Right forelimb (tissue), 1 donor: ENCODE data around the gene WNT10A.
"Not testable (repeated sequence)": the region's sequence is repeated elsewhere in the genome, so short reads cannot be mapped to it uniquely, and the experiment has no call there.

Experiments used
- DNase-seq: peaks from one replicate; pipeline ENCODE4 v3.0.0-alpha.2; 2018

Gene WNT10A

DNA sequence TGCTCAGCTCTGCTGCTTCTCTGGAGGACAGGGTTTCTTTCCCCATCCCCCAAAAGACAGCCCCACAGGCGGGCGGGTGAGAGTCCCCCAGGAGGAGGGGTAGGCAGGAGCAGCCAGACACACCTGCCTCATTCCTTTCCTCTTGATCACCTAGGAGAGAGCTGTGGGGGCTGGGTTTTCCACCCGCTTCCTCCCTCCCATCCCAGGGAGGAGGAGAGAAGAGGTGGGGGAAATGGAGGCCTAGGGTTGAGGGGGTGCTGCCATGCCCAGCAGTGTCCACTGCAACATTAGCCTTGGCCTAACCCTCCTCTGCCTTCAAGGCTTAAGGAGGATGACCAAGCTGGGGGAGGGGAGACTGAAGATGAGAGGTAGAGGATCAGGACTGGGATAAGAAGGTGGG is 14.7 kb downstream of the WNT10A start:
- no peak for DNase-seq

DNA sequence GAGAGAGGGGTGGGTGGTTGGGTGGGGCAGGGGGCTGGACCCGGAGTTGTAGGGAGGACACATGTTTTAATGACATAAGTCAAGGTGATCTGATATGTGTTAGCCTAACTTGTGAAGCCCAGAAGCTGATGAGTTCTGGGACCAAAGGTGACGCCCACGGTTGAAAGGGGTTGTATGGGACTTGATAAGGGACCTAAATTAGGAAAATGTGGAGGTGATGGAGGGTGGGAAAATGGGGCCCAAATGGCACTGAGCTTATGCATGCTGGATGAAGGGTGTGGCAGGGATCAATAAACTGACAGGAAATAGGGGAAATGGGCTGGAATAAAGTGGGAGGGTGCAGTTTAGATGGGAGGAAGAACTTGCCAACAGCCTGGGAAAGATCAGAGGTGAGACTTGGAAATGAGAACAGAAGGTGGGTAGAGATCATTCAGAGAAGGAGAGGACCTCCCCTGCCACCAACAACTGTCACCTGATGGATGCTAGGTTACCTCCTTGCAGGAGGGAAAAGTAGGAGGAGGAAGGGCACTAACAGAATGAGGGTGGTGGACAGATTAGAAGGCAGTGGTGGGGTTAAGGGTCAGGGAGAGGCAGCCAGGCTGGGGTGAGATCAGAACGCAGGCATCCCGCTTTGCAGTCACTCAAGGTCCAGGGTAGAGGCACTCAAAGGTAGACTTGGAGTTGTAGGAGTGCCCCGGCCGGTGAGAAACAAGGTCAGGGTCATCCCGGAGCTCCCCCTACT is 15.3 kb downstream of the WNT10A start:
- no peak for DNase-seq

DNA sequence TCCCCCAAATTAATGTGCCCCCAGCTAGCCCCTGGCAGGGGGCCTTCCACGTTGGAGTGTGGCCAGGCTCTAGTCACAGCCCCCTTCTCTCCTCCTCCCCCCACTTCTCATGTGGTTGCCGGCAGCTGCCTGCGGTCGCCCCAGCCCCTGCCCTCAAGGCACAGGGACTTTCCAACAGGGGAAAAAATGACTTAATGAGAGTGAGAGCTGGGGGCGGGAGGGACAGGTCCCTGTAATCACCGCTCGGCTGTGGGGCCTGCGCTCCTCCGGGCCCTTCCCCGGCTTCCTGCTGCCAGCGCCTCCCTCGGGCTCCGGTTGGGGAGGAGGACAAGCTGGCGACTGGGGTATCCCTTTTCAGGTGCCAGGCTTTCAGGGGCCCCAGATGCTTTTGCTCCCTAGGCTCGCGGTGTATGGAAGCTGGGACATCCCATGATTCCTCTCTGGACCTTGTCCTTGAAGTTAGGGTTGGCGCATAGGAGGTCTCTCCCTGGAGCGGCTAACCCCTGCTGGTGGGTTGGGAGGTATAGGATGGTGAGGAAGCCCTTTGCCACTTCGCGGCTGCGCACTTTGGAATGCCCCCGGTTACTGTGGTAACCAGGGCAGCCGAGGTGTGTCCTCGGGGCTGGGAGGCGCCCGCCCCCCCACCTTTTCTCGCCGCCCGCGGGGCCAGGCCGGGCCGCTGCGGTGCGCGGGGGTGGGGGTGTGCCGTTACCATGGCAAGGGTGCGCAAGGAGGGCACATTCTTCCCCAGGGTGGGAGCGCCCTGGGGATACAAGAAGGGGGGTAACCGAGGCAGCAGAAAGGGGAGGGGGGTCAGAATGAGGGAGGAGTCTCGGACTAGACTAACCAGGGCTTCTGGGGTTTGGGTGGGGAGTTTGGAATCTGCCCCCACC is 16.1 kb downstream of the WNT10A start:
- peak; percentile 44 for DNase-seq

DNA sequence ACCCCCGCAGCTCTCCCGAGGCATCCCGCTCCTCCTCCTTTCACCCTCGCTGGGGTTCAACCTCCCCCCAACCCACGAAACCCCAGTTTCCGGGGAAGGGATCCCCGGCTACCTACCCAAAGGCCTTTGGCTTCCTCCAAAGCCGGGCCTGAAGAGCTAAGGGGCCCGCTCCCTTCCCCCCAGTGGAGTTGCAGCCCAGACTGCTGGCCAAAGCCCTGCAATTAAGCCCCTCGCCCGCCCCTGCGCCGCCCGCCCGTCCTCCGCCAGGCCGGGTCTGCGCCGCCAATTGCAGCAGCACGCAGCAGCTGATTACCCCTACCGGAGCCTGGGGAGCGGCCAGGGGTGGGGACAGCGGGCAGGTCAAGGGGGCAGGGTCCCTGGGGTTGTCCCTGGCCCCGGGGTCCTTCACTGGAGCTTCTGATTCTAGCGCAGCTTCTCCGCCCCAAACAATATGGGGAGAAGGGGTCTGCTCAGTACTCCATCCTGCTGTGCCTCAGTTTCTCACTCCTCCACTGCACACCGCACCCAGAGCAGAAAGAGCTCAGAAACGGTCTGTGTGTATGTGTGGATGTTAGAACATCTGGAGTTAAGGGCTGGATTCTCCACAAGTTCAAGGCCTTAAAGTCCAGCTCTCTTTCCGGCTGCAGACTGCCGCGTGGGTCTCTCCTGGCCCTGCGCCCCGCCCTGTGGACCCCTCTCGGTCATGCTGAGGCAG is 16.9 kb downstream of the WNT10A start:
- no peak for DNase-seq

GRCh38 chr2:218898109-218898878 is 17.6 kb downstream of the WNT10A start:
- peak; percentile 85 for DNase-seq

GRCh38 chr2:218899147-218899546 is 18.5 kb downstream of the WNT10A start:
- no peak for DNase-seq

DNA sequence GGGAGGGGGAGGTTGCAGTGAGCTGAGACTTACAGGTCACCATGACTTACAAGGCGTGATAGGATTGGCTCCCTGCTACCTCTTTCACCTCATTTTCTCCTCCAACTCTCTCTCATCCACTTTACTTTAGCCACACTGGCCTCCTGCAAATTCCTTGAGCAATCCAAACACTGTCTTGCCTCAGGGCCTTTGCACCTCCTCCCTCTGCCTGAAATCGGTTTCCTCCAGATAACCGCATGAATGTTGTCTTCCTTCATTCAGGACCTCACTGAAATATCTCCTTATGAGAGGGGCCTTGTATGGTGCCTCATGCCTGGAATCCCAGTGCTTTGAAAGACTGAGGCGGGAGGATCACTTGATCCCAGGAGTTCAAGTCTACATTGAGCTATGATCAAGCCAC is 21.8 kb downstream of the WNT10A start:
- no peak for DNase-seq

DNA sequence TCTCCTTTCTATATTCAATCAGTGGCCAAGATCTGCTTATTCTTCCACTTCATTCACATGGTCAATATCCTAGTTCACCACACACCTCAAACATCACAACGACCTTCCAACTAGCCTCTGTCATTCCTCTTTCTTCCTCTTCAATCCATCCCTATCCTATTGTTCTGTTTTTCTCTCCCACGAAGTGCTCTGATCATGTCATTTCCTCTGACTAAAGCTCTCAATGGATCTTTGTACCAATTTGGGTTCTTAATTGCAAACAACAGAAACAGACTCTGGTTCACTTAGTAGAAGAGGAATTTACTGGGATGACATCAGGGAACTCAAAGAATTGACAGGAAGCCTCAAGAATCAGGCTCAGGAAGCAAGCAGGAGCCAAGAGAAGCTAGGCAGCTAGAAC is 23.5 kb downstream of the WNT10A start:
- DNase-seq: no peak

GRCh38 chr2:218908721-218909619 is 28.3 kb downstream of the WNT10A start:
- DNase-seq: peak; percentile 91

GRCh38 chr2:218910741-218911140 is 30.1 kb downstream of the WNT10A start:
- DNase-seq: no peak

DNA sequence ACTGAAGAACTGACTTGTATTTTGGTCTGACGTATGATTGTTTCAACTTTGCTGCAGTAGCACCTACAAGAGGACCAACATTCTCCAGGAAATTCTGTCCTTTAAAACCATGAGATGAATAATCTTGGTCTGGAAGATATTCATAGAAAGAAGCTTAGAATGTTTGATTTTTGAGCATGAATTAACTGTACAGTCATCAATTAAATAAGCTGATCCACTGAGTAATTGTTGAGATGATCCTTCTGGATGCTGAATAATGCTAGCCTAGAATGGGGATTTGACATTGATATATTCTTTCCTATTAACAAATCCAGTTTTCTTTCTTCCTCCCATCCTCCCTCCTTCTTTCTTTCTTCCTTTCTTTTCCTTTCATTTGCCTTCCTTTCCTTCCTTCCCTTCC is 39.9 kb downstream of the WNT10A start:
- DNase-seq: no peak

DNA sequence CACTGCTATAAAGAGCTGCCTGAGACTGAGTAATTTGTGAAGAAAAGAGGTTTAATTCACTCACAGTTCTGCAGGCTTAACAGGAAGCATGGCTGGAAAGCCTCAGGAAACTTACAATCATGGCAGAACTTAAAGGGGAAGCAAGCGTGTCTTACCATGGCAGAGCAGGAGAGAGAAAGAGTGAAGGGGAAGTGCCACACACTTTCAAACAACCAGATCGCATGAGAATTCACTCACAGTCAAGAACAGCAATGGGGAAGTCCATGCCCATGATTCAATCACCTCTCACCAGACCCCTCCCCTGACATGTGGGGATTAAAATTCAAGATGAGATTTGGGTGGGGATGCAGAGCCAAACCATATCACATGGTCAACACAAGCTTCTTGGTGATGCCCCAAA is 44.1 kb downstream of the WNT10A start:
- no peak for DNase-seq

- DNase-seq: no peak
Observed at GRCh38 chr2:218925434-218925833, 44.8 kb downstream of the WNT10A start.

GRCh38 chr2:218927422-218927821 is 46.8 kb downstream of the WNT10A start:
- no peak for DNase-seq

GRCh38 chr2:218927876-218928275 is 47.2 kb downstream of the WNT10A start:
- no peak for DNase-seq

GRCh38 chr2:218930488-218930887 is 49.8 kb downstream of the WNT10A start:
- DNase-seq: not testable (repeated sequence)

- DNase-seq: not testable (repeated sequence)
Observed at GRCh38 chr2:218931751-218932150, 51.1 kb downstream of the WNT10A start.
